GM10248 (cell line): Measurements from ENCODE around the gene FAM89B.

Experiments used
- CTCF ChIA-PET: fragments of 300-600 bp; sonication (Branson Sonifier 250); formaldehyde crosslinking; extraction: SDS; loops from one replicate; lab custom pipeline; 2021; ENCODE audit warnings: antibody characterized with exemption; lab: Yijun Ruan, JAX
- POLR2A ChIA-PET: fragments of 350-650 bp; sonication (Branson Sonifier 250); formaldehyde crosslinking; extraction: SDS; loops from one replicate; lab custom pipeline; 2020; ENCODE audit warnings: antibody characterized with exemption; lab: Yijun Ruan, JAX
- DNase-seq: peaks from one replicate; pipeline ENCODE4 v3.0.0; 2012; ENCODE audit errors: extremely low spot score
- TF ChIP-seq, protein P1 (sequence below): IDR thresholded peaks from 2 replicates; pipeline ENCODE4 v1.5.1; 2012; ENCODE audit warnings: mild to moderate bottlenecking, low read depth; ENCODE audit errors: extremely low read depth, missing control alignments, control extremely low read depth

Gene FAM89B

DNA sequence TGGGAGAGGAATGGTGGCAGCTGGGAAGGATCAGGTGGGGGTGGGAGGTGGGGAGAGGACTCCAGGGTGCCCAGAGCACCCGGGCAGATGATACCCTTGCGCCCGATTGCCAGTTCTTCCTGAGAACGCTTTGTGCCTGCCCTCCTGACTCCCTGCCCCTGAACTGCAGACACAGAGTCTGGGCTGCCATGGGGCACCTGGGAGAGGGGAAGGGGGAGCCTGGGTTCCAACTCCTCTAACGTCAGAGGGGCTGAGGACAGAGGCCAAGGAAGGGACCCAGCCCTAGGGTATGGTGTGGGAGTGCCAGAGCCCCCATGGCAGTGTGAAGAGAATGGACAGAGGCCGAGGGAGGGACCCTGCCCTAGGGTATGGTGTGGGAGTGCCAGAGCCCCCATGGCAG is 24.2 kb downstream of the FAM89B start:
- ChIA-PET CTCF (interaction anchor here (4.4 to 24.8 kb wide), 3 partner anchors 7 to 55 kb away, joined by 41 to 351 read pairs (median 351); partner anchors contain the start of genes EHBP1L1, KCNK7, MAP3K11 and PCNX3), POLR2A (interaction anchor here (0.7 kb wide), 1 partner anchor 52 kb away, joined by 3 read pairs; no protein-coding TSS in a partner anchor)
- no peak for DNase-seq
- TF ChIP-seq, protein P1, sequence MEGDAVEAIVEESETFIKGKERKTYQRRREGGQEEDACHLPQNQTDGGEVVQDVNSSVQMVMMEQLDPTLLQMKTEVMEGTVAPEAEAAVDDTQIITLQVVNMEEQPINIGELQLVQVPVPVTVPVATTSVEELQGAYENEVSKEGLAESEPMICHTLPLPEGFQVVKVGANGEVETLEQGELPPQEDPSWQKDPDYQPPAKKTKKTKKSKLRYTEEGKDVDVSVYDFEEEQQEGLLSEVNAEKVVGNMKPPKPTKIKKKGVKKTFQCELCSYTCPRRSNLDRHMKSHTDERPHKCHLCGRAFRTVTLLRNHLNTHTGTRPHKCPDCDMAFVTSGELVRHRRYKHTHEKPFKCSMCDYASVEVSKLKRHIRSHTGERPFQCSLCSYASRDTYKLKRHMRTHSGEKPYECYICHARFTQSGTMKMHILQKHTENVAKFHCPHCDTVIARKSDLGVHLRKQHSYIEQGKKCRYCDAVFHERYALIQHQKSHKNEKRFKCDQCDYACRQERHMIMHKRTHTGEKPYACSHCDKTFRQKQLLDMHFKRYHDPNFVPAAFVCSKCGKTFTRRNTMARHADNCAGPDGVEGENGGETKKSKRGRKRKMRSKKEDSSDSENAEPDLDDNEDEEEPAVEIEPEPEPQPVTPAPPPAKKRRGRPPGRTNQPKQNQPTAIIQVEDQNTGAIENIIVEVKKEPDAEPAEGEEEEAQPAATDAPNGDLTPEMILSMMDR, result no peak

DNA sequence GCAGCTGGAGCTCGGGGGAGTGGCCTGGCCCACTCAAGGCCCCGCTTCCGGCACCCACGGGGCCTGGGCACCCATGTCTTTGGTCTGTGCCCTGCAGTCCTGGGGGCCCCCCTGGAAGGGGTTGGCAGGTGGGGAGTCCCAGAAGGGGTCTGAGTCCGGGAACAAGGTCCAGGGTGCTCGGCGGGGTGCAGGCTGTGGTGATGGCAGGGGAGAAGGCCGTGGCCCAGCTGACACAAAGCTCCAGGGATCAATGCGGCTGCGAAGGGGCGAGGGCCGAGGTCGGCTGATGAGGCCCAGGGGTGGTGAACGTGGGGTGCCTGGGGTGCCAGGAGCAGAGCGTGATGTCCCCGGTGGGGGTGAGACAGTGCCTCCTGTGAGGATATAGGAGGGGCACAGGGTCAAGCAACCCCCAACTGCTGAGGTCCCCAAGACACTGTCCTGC is 25.9 kb downstream of the FAM89B start:
- DNase-seq, result no peak
- TF ChIP-seq, protein P1, result no peak
- POLR2A ChIA-PET, result interaction anchor here (1.6 kb wide), 1 partner anchor 11 kb away, joined by 6 read pairs; no protein-coding TSS in a partner anchor
- CTCF ChIA-PET, result interaction anchor here (0.9 to 24.8 kb wide), 4 partner anchors 9 to 15 kb away, joined by 3 to 351 read pairs (median 4); partner anchors contain the start of genes EHBP1L1 and KCNK7

DNA sequence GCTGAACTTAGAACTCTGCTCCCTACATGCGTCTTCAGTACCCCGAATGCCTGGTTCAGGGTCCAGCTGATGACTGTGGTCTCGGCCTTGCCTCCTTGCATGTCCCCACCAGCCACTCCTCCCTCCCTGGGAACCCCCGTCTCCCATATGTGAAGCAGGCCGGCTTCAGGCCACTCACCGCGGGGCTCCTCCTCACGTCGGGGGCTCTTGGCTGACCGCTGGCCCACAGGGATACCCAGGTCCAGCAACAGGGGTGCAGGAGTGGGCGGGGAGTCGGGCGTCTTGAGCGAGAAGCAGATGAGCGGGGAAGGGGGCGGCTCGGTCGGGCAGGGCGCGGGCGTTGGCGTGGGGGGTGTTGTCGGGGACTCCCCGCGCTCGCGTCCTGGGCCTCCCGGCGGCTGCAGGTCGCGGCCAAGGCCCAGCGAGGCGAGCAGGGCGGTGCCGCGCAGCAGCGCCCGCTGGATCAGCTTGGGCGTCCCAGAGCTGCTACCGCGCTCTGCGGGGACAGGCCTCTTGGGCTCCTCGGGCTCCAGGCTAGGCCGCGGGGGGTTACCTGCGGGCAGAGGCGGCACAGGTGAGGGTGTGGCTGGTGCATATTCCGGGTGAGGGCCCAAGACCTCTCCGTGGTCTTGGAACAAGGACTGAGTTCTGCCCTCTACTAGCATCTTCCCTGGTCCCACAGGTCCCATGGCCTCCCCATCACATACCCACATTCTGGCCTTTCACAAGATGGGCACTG is 27.0 kb downstream of the FAM89B start:
- POLR2A ChIA-PET, result interaction anchor here (0.5 to 1.6 kb wide), 3 partner anchors 10 to 116 kb away, joined by 3 to 6 read pairs (median 6); no protein-coding TSS in a partner anchor
- DNase-seq, result no peak
- CTCF ChIA-PET, result interaction anchor here (1.5 to 24.8 kb wide), 3 partner anchors 10 to 58 kb away, joined by 5 to 351 read pairs (median 8); partner anchors contain the start of genes EHBP1L1 and KCNK7
- TF ChIP-seq, protein P1, result no peak

DNA sequence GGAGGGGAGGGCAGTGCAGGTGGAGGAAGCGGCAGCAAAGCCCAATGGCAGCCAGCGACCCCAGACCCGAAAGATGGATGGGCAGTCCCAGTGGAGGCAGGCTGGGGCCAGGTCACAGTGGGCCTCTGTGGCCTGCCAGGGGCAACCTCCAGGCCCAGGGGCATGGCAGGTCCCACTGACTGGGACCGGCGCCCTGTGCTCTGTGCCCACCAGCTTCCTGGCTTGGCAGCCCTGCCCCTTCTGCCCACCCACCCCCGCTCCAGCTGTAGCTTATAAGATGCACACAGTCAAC is 27.6 kb downstream of the FAM89B start:
- ChIA-PET POLR2A (interaction anchor here (0.5 to 1.5 kb wide), 2 partner anchors 9 to 117 kb away, joined by 3 to 6 read pairs; no protein-coding TSS in a partner anchor), CTCF (interaction anchor here (0.8 to 24.8 kb wide), 3 partner anchors 14 to 59 kb away, joined by 4 to 351 read pairs (median 8); partner anchors contain the start of genes EHBP1L1, KCNK7 and PCNX3)
- no peak for DNase-seq
- TF ChIP-seq, protein P1, result no peak

- ChIA-PET POLR2A (interaction anchor here (0.6 kb wide), 4 partner anchors 99 to 290 kb away, joined by 3 to 10 read pairs (median 6); partner anchors contain the start of gene CDC42EP2), CTCF (interaction anchor here (1.4 to 24.8 kb wide), 5 partner anchors 9 to 63 kb away, joined by 3 to 351 read pairs (median 6); partner anchors contain the start of genes EHBP1L1 and KCNK7)
- DNase-seq, result no peak
- TF ChIP-seq, protein P1, result no peak
Observed at GRCh38 chr11:65604258-65604657, 31.9 kb downstream of the FAM89B start.

DNA sequence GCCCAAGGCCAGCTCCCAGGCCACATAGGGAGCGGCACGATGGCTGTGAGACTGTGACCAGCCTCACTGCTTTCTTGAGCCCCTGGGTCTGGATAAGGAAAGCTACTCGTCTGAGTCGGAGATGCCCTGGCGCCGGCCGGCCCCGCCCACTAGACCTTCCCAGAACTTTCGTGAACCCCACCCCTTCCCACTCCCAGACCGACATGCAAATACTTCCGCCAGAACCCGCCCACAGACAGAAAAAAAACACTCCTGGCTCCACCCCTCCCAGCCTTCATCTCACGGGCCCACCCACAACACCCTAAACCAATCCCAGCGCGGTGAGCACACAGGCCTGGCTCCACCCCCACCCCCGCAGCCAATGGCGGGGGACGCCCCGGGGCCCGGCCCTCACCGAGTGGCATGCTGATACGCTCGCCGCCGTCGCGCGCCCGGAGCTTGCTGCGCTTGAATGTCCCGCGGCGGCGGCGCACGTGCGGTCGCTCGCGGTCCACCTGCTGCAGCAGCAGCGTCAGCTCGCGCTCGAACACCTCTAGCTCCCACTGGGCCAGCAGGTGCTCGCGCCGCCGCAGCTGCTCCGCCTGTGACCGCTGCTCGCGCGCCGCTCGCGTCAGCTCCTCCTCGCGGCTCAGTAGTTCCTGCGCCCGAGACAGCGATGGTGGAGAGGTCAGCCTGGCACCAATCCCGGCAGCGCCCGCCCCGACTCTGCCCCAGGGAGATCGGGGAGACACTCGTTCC is 34.7 kb downstream of the FAM89B start:
- ChIA-PET POLR2A (no interaction called here), CTCF (interaction anchor here (1.2 to 24.8 kb wide), 3 partner anchors 9 to 22 kb away, joined by 3 to 351 read pairs (median 4); partner anchors contain the start of genes EHBP1L1 and KCNK7)
- no peak for DNase-seq
- TF ChIP-seq, protein P1, result no peak
